WTC11 (cell line): ENCODE measurements around the gene TM9SF3.

ENCODE experiments used
- CREM ChIP-seq: sonication (generic); formaldehyde crosslinking; IDR thresholded peaks from 2 replicates; pipeline ENCODE4 v1.8.1; 2022; ENCODE audit warnings: mild to moderate bottlenecking, missing genetic modification reagents, moderate library complexity
- CTCF ChIP-seq: fragments of 200-600 bp; IDR thresholded peaks from 2 replicates; pipeline ENCODE4 v1.8.0; 2022; ENCODE audit warnings: antibody characterized with exemption
- FOXP4 ChIP-seq: sonication (generic); formaldehyde crosslinking; IDR thresholded peaks from 2 replicates; pipeline ENCODE4 v1.8.0; 2022; ENCODE audit warnings: mild to moderate bottlenecking, missing genetic modification reagents
- MYBL2 ChIP-seq: sonication (generic); formaldehyde crosslinking; IDR thresholded peaks from 2 replicates; pipeline ENCODE4 v1.8.1; 2023; ENCODE audit warnings: mild to moderate bottlenecking, moderate library complexity, missing genetic modification reagents
- USF1 ChIP-seq: sonication (generic); formaldehyde crosslinking; IDR thresholded peaks from 2 replicates; pipeline ENCODE4 v1.8.0; 2022; ENCODE audit warnings: mild to moderate bottlenecking, missing genetic modification reagents
- USF2 ChIP-seq: sonication (generic); formaldehyde crosslinking; IDR thresholded peaks from 2 replicates; pipeline ENCODE4 v1.8.1; 2023; ENCODE audit warnings: mild to moderate bottlenecking, missing genetic modification reagents, moderate library complexity
- ZBTB43 ChIP-seq: sonication (generic); formaldehyde crosslinking; IDR thresholded peaks from 2 replicates; pipeline ENCODE4 v1.8.1; 2023; ENCODE audit warnings: mild to moderate bottlenecking, missing genetic modification reagents
- ZNF138 ChIP-seq: sonication (generic); formaldehyde crosslinking; conservative IDR thresholded peaks from 2 replicates; pipeline ENCODE4 v1.8.1; 2022; ENCODE audit warnings: mild to moderate bottlenecking, moderate library complexity, missing genetic modification reagents

GRCh38 chr10:96595741-96596140 is 8.9 kb upstream of the TM9SF3 start:
- TF ChIP-seq USF2 (CRISPR knock-in tag) (no peak), ZNF138 (CRISPR knock-in tag) (no peak), CTCF (no peak), ZBTB43 (no peak), USF1 (no peak), CREM (CRISPR knock-in tag) (no peak), MYBL2 (CRISPR knock-in tag) (no peak), FOXP4 (CRISPR knock-in tag) (no peak)
